Stomach (tissue), 19 donors: ENCODE results near the gene KIAA0930. TPM values are rescaled to one million over a fixed set of nuclear protein-coding genes. Genes with fewer than 3 reads are reported as not detected.

Source experiments
- DNase-seq, 2 donors: peaks; one replicate each; pipeline versions ENCODE4 v3.0.0 to v3.0.0-alpha.2; 2013 to 2019
- H3K27ac ChIP-seq, 5 donors: fragments of 200-600 bp in 4 of 5; sonication (generic) in 4 of 5; one replicate each; pipeline ENCODE4 v1.5.1; 2013 to 2019; ENCODE audit warnings: mild to moderate bottlenecking in 1 of 5, moderate library complexity in 1 of 5
- H3K27me3 ChIP-seq, 3 donors: fragments of 200-600 bp; sonication (generic); one replicate each; pipeline ENCODE4 v1.5.1; 2017 to 2019; ENCODE audit warnings: mixed run types in 1 of 3
- H3K36me3 ChIP-seq, 4 donors: fragments of 200-600 bp; sonication (generic); 1 replicate in 3 of 4; 2 replicates in 1 of 4; pipeline ENCODE4 v1.5.1; 2016 to 2019
- H3K4me1 ChIP-seq, 4 donors: fragments of 200-600 bp; sonication (generic); one replicate each; pipeline ENCODE4 v1.5.1; 2016 to 2019
- H3K4me3 ChIP-seq, 4 donors: fragments of 200-600 bp; sonication (generic) in 3 of 4; one replicate each; pipeline ENCODE4 v1.5.1; 2016 to 2019; ENCODE audit warnings: mild to moderate bottlenecking in 1 of 4
- H3K9me3 ChIP-seq, 4 donors: fragments of 200-600 bp; sonication (generic); one replicate each; pipeline ENCODE4 v1.5.1; 2016 to 2019
- EP300 ChIP-seq: sonication (generic); formaldehyde crosslinking; IDR thresholded peaks from one replicate; pipeline ENCODE4 v1.6.1; 2017; ENCODE audit warnings: antibody characterized with exemption
- POLR2A ChIP-seq, 4 donors: fragments of 450-650 bp; IDR thresholded peaks; one replicate each; pipeline ENCODE4 v1.6.1; 2016; ENCODE audit warnings: antibody characterized with exemption in 4 of 4, control low read depth in 2 of 4, mild to moderate bottlenecking in 1 of 4, moderate library complexity in 1 of 4
- POLR2AphosphoS5 ChIP-seq, 3 donors: sonication (generic); formaldehyde crosslinking; IDR thresholded peaks; one replicate each; pipeline ENCODE4 v1.6.1; 2016; ENCODE audit warnings: antibody characterized with exemption in 3 of 3
- WGBS, 5 donors: extraction: QIAGEN DNeasy Blood & Tissue Kit in 3 of 5; methylation state at CpG; one replicate each; pipeline versions ENCODE4 v1.1.5 to v1.1.7; 2013 to 2018; 5-methylcytosine and 5-hydroxymethylcytosine counted together
- intact Hi-C: fragments of 100-400 bp; cut with DNase I; formaldehyde crosslinking; loops from one replicate; pipeline ENCODE4 v1.15.1; 2023; ENCODE audit warnings: low total_unique reads
- long read RNA-seq, 10 donors: transcript quantifications; one replicate each; lab custom pipeline, GENCODE V29; 2026
- polyA plus RNA-seq, 3 donors: library from polyadenylated mRNA; stranded (reverse); fragments of 200-250 nt; gene quantifications; one replicate each; pipeline ENCODE4 v1.2.3, GENCODE V29; 2013
- total RNA-seq, 5 donors: library from RNA; depleted of rRNA; stranded (reverse); fragments of >200 nt; gene quantifications; one replicate each; pipeline versions ENCODE4 v1.1.0 to v1.2.3, GENCODE V29; 2014 to 2016
- TF ChIP-seq, protein P1 (sequence below), 7 experiments: fragments of 450-650 bp in 4 of 7; fragments of 200-600 bp in 3 of 7; sonication (generic) in 3 of 7; IDR thresholded peaks; one replicate each; pipeline ENCODE4 v1.5.1; 2016 to 2019; ENCODE audit warnings: antibody characterized with exemption in 7 of 7, control low read depth in 2 of 7, mild to moderate bottlenecking in 1 of 7
- donor health status: healthy with polysubstance abuse.
- donor health status: Bipolar disorder and iron deficiency.
- donor health status: healthy.

Gene KIAA0930
- total RNA-seq, result 10 to 100 TPM in 4 of 5 donors, 1 to 10 TPM in 1; 7.1 to 42.3 (median 11.3) TPM
- polyA plus RNA-seq, result 10 to 100 TPM; 21.7 to 26.6 (median 25.2) TPM
- long read RNA-seq, donor 1, full-length matches to known transcripts, result 3 of 3 reads
- long read RNA-seq, donor 1, partial matches to known transcripts, result 0 of 3 reads
- long read RNA-seq, donor 1, other reads (novel, unspliced or antisense), result 0 of 3 reads
- long read RNA-seq, donor 2, full-length matches to known transcripts, result 3 of 3 reads
- long read RNA-seq, donor 2, partial matches to known transcripts, result 0 of 3 reads
- long read RNA-seq, donor 2, other reads (novel, unspliced or antisense), result 0 of 3 reads
- long read RNA-seq, donor 3, result 0 reads
- long read RNA-seq, donor 4, full-length matches to known transcripts, result 2 of 2 reads
- long read RNA-seq, donor 4, partial matches to known transcripts, result 0 of 2 reads
- long read RNA-seq, donor 4, other reads (novel, unspliced or antisense), result 0 of 2 reads
- long read RNA-seq, donor 5, full-length matches to known transcripts, result 5 of 22 reads
- long read RNA-seq, donor 5, partial matches to known transcripts, result 17 of 22 reads
- long read RNA-seq, donor 5, other reads (novel, unspliced or antisense), result 0 of 22 reads
- long read RNA-seq, donor 6, full-length matches to known transcripts, result 11 of 11 reads
- long read RNA-seq, donor 6, partial matches to known transcripts, result 0 of 11 reads
- long read RNA-seq, donor 6, other reads (novel, unspliced or antisense), result 0 of 11 reads
- long read RNA-seq, donor 7, full-length matches to known transcripts, result 7 of 14 reads
- long read RNA-seq, donor 7, partial matches to known transcripts, result 7 of 14 reads
- long read RNA-seq, donor 7, other reads (novel, unspliced or antisense), result 0 of 14 reads
- long read RNA-seq, donor 8, full-length matches to known transcripts, result 5 of 5 reads
- long read RNA-seq, donor 8, partial matches to known transcripts, result 0 of 5 reads
- long read RNA-seq, donor 8, other reads (novel, unspliced or antisense), result 0 of 5 reads
- long read RNA-seq, donor 9, full-length matches to known transcripts, result 4 of 4 reads
- long read RNA-seq, donor 9, partial matches to known transcripts, result 0 of 4 reads
- long read RNA-seq, donor 9, other reads (novel, unspliced or antisense), result 0 of 4 reads
- long read RNA-seq, donor 10, full-length matches to known transcripts, result 3 of 3 reads
- long read RNA-seq, donor 10, partial matches to known transcripts, result 0 of 3 reads
- long read RNA-seq, donor 10, other reads (novel, unspliced or antisense), result 0 of 3 reads

DNA sequence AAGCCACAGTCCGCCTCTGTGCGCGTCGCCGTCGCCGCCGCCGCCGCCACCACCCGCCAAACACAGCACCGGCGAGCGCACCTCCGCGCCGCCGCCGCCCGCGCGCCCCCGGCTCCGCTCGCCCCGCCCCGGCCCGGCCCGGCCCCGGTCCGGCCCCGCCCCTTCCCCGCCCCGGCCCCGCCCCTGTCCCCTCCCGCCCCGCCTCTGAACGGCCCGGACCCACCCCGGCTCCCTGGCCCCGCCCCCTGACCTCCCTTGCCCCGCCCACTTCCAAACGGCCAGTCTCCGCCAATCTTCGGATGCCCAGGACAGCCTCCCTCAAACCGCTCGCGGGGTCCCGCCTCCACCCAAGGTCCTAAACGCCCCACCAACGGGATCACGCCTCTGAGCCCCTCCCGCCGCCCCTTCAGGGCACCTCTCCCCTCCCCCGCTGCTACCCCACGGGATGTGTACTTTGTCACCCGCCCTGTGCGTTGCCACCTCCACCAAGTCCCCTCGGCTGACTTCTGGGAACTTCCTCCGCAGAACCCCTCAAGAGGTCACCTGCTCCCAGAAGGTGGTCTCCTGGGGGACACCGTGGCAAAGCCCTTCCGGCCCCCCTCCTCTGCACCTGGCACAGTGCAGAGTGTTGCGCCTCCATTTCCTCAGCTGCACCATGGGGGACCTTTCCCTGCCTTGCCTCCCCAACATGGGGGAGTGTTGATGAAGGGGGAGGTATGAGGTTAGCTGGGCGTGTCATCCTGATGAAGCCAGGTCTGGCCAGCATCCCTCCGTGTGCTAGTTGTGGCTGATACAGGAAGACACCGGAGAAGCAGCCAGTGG lies at the start of gene KIAA0930:
KIAA0930 (minus strand) TSS at position 85 of the 822 bp plus-strand sequence. CDS start 191 bp downstream, outside the sequence.
- H3K27ac ChIP-seq, result peak within 1 kb of the TSS; percentile 54 to 80 (median 74)
- DNase-seq, result peak; percentile 81 to 90
- H3K9me3 ChIP-seq, result no peaks in the 10 kb centered on the region
- H3K27me3 ChIP-seq, result no peaks in the 10 kb centered on the region
- peak within 1 kb of the TSS; percentile 67 to 88 (median 80) for H3K4me3 ChIP-seq
- WGBS, 5 donors, result 7 to 16% (median 13%) methylated on average over 20 to 52 of the region's 66 CpGs
- H3K36me3 ChIP-seq, result peaks cover 0 to 19% (median 9%) of the 10 kb centered on the region in 4 donors
- H3K4me1 ChIP-seq, result peaks cover 27 to 78% (median 48%) of the 10 kb centered on the region in 4 donors
- intact Hi-C loops, result no loop called here
- TF ChIP-seq EP300, result no peak

- Histone ChIP-seq H3K9me3 (no peaks in the 10 kb centered on the region), H3K27ac (no peak overlapping the region), H3K36me3 (no peaks in the 10 kb centered on the region), H3K4me1 (peaks cover 8 to 31% (median 22%) of the 10 kb centered on the region in 4 donors), H3K27me3 (peaks cover 0 to 28% (median 8%) of the 10 kb centered on the region in 3 donors), H3K4me3 (no peak overlapping the region)
- WGBS, 5 donors, result 69 to 84% (median 73%) methylated on average over 9 to 12 of the region's 12 CpGs
- intact Hi-C loops, result no loop called here
- no peak for TF ChIP-seq POLR2AphosphoS5 (IDR thresholded peaks at IDR 0.05)
- TF ChIP-seq, protein P1, sequence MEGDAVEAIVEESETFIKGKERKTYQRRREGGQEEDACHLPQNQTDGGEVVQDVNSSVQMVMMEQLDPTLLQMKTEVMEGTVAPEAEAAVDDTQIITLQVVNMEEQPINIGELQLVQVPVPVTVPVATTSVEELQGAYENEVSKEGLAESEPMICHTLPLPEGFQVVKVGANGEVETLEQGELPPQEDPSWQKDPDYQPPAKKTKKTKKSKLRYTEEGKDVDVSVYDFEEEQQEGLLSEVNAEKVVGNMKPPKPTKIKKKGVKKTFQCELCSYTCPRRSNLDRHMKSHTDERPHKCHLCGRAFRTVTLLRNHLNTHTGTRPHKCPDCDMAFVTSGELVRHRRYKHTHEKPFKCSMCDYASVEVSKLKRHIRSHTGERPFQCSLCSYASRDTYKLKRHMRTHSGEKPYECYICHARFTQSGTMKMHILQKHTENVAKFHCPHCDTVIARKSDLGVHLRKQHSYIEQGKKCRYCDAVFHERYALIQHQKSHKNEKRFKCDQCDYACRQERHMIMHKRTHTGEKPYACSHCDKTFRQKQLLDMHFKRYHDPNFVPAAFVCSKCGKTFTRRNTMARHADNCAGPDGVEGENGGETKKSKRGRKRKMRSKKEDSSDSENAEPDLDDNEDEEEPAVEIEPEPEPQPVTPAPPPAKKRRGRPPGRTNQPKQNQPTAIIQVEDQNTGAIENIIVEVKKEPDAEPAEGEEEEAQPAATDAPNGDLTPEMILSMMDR (IDR thresholded peaks at IDR 0.05), result no peak
- no peak for TF ChIP-seq POLR2A (IDR thresholded peaks at IDR 0.05)
- no peak for TF ChIP-seq EP300
- DNase-seq, result no peak
Observed at GRCh38 chr22:45286854-45287551, 46.3 kb upstream of the KIAA0930 start.

GRCh38 chr22:45285263-45286058 lies 44.8 kb upstream of the KIAA0930 start:
- Histone ChIP-seq H3K27ac (peak overlapping the region in 1 of 5 donors; percentile 58), H3K4me1 (peaks cover 8 to 25% (median 20%) of the 10 kb centered on the region in 4 donors), H3K9me3 (no peaks in the 10 kb centered on the region), H3K36me3 (no peaks in the 10 kb centered on the region), H3K27me3 (peaks cover 0 to 26% (median 8%) of the 10 kb centered on the region in 3 donors), H3K4me3 (peak overlapping the region; percentile 32 to 41 (median 34))
- DNase-seq, result peak in 1 of 2 donors; percentile 57
- intact Hi-C loops, result no loop called here
- 55 to 66% (median 61%) methylated on average over 16 of the region's 16 CpGs for WGBS, 5 donors
- TF ChIP-seq, protein P1 (IDR thresholded peaks at IDR 0.05), result no peak
- TF ChIP-seq POLR2AphosphoS5 (IDR thresholded peaks at IDR 0.05) (no peak), EP300 (no peak), POLR2A (IDR thresholded peaks at IDR 0.05) (no peak)
